ENCODE results near the gene HCRTR1.
"Not testable (repeated sequence)": the region's sequence is repeated elsewhere in the genome, so short reads cannot be mapped to it uniquely, and the experiment has no call there.

The HCRTR1 gene

DNA sequence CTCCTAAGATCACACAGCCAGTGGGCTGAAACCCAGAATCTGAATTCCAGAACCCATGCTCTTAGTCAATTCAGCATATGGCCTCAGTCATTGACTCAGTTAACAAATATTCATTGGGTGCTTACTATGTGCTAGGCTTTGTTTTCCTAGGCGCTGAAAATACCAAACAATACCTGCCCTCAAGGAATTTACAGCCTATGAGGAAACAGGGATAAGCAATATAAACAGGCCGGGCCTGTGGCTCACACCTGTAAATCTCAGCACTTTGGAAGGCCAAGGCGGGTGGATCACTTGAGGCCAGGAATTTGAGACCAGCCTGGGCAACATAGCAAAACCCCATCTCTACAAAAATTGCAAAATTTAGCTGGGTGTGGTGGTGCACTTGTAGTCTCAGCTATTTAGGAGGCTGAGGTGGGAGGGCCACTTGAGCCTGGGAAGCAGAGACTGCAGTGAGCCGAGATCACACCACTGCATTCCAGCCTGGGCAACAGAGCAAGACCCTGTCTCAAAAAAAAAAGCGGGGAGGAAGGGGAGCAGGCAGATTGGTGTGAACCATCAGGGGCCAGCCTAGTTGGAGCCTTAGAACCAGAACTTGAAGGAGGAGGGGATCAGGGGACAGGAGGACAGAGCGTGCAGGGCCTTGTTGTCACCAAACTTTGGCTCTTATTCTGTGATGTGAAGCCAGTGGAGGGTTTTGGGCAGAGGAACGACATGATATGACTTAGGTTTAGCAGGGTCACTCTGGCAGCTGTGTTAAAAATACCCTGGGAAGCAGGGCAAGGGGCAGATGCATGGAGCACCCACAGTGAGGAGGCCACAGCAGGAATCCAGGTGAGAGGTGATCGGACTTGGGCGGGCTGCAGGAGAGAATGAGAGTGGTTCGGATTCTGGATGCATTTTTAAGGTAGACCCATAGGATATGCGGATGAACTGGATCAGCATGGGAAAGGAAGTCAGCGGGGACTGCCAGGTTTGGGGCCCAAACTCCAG is 35.4 kb upstream of the HCRTR1 start:
- peak; percentile 47 for DNase-seq (ENCODE audit: low spot score)

DNA sequence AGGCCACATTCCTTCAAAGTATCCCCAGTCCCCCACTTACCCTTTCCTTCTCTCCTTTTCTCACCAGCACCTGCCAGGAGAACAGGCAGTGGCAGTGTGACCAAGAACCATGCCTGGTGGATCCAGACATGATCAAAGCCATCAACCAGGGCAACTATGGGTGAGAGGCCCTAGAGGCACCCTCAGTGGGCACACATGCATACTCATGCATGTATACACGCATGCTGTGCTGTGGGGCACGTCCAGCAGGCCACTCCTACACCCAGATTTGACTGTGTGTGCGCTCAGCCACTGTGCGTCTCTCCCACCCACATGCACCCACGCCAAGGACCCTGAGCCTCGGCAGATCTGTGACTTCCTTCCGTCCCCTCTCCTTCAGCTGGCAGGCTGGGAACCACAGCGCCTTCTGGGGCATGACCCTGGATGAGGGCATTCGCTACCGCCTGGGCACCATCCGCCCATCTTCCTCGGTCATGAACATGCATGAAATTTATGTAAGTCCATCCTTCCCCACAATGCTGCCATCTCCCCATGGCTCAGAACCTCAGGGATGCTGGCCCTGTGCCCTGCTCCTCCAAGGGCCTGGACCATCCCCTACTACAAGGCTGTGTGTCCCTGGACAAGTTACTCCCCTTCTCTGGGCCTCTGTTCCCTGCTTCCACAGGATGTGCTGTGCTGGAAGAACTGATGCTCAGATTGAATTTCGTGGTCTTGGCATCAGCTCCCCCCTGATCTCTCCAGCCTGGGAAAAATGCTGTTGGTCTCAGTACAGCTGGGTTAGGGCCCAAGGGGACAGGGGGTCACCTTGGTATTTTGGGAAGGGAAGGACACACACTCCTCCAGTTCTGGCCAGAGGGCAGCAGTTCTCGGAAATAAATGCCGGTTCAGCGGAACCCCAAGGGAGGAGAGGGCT is 34.2 kb upstream of the HCRTR1 start:
- DNase-seq (ENCODE audit: low spot score), result peak; percentile 37

DNA sequence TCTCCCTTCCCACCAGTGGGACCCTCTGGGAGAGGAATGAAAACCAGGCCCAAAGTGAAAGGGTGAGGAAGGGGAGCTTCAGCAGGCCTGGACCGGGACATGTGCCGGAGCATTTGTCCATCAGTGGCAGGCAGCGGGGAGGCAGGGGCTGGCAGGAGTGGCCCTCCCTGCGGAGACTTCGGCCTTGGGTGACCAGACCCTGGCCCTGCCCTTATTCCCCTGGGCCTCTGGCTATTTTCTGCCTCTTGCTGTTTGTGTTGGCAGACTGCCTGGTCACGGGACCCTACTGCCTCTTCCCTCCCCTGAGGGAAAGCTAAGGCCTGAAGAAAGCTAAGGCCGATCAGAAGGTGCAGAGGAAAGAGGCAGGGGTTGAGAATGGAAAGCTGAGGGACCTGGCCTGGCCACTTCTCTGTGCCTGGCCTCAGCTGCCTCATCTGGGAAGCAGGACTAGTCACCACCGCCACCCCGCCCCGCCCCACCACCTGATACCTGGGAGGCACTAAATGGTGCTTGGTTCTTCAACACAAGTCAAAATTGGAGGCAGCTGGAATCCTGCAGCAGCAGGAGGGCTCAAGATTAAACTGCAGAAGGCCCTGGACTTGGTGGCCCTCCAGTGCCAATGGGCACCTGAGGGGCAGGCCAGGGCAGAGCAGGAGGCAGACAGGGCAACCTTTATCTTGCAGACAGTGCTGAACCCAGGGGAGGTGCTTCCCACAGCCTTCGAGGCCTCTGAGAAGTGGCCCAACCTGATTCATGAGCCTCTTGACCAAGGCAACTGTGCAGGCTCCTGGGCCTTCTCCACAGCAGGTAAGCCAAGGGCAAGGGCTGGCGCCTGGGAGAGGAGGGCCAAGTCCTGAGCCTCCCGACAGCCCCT is 33.3 kb upstream of the HCRTR1 start:
- DNase-seq (ENCODE audit: low spot score), result peak; percentile 66

DNA sequence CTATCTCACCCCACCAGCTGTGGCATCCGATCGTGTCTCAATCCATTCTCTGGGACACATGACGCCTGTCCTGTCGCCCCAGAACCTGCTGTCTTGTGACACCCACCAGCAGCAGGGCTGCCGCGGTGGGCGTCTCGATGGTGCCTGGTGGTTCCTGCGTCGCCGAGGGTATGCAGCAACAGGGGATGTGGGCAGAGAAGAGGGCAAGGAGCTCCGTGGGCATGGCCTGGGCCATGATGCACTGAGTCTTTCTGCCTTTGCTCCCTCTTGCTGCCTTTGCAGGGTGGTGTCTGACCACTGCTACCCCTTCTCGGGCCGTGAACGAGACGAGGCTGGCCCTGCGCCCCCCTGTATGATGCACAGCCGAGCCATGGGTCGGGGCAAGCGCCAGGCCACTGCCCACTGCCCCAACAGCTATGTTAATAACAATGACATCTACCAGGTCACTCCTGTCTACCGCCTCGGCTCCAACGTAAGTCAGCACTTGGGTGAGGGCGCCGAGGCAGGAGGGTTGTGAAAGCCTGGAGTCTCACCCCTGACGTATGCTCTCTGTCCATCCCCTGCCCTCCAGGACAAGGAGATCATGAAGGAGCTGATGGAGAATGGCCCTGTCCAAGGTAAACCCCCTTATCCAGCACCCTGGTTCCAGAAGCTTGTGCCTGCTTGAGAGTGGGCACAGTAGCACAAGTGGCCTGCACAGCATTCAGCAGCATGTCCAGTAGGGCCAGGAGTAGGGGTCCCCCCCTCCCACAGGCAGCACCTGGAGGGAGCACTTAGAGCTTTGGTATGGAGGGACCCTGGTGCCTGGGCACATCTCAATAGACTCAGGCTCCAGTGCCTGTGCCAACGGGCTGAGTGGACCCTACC is 32.4 kb upstream of the HCRTR1 start:
- no peak for DNase-seq (ENCODE audit: low spot score)

DNA sequence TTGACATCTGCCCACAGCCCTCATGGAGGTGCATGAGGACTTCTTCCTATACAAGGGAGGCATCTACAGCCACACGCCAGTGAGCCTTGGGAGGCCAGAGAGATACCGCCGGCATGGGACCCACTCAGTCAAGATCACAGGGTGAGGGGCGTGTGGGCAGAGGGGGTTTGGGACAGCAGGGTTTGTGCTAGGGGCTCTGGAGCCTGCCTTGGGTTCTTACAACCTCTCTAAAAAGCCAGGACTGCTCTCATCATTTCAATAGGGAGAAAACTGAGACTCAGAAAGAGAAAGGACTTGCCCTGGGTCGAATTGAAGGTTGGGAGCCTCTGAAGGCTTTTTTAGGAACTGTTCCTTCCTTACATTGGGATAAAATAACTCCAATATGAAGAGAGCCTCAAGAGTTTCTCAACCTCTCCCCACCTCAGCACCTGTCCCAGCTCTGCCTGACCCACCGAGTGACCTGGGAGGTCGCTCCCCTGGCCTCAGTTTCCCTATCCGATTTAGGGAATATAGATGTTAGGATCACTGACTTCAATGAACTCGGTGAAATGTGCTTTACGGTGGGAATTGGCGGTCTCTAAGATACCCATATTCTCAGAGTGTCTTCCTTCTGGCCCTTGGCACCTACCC is 31.6 kb upstream of the HCRTR1 start:
- DNase-seq (ENCODE audit: low spot score), result no peak

DNA sequence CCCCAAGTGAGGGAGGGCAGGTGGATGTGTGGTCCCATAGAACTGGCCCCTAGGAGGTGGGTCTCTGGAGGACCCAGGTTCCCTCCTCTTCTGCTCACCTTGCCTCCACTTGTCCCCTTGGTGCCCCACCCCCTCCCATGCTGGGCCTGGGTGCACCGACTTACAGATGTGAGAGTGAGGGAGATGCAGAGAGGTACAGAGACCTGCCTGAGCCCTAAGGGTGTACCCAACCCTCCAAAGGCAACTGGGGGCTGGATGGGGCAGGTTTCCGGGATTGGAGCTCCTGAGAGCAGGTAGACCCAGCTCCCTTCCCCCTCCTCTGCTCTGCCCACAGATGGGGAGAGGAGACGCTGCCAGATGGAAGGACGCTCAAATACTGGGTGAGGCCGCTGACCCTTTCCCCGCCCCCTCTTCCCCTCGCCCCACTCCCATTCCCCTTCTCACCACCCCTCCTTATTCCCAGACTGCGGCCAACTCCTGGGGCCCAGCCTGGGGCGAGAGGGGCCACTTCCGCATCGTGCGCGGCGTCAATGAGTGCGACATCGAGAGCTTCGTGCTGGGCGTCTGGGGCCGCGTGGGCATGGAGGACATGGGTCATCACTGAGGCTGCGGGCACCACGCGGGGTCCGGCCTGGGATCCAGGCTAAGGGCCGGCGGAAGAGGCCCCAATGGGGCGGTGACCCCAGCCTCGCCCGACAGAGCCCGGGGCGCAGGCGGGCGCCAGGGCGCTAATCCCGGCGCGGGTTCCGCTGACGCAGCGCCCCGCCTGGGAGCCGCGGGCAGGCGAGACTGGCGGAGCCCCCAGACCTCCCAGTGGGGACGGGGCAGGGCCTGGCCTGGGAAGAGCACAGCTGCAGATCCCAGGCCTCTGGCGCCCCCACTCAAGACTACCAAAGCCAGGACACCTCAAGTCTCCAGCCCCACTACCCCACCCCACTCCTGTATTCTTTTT is 30.8 kb upstream of the HCRTR1 start:
- no peak for DNase-seq (ENCODE audit: low spot score)

DNA sequence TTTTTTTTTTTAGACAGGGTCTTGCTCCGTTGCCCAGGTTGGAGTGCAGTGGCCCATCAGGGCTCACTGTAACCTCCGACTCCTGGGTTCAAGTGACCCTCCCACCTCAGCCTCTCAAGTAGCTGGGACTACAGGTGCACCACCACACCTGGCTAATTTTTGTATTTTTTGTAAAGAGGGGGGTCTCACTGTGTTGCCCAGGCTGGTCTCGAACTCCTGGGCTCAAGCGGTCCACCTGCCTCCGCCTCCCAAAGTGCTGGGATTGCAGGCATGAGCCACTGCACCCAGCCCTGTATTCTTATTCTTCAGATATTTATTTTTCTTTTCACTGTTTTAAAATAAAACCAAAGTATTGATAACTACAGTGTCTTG is 30.2 kb upstream of the HCRTR1 start:
- DNase-seq (ENCODE audit: low spot score), result not testable (repeated sequence)

DNA sequence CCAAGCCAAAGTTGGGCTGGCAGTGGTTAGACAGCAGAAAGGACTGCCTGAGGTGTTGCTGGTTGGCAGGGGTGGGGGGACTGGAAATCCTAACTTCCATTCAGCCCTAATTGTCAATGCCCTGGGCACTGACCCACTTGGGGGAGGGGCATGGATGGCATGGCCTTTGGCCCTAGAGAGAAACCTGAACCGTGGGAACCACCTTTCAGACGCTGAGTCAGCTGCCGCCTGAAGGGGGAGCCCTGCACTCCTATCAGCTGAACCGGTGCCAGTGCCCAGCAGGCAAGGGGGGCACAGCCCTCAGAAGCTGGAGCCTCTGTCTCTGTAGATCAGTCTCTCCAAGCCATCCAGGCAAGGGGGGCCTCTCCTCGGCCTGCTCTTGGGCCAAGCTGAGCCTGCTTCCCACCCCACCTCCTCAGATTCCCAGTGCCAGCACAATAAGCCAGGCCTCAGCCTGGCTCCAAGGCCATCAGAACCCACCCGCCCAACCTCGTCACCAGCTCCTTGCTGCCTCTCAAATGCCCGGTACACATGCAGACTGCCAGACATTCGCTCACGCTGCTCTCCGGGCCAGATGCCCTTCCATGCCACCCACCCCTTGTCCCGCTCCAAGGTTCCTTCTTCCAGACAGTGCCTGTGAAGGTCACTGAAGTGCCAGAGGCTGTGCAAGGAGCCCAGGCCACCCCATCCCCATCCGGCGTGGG is 29.6 kb upstream of the HCRTR1 start:
- no peak for DNase-seq (ENCODE audit: low spot score)

DNA sequence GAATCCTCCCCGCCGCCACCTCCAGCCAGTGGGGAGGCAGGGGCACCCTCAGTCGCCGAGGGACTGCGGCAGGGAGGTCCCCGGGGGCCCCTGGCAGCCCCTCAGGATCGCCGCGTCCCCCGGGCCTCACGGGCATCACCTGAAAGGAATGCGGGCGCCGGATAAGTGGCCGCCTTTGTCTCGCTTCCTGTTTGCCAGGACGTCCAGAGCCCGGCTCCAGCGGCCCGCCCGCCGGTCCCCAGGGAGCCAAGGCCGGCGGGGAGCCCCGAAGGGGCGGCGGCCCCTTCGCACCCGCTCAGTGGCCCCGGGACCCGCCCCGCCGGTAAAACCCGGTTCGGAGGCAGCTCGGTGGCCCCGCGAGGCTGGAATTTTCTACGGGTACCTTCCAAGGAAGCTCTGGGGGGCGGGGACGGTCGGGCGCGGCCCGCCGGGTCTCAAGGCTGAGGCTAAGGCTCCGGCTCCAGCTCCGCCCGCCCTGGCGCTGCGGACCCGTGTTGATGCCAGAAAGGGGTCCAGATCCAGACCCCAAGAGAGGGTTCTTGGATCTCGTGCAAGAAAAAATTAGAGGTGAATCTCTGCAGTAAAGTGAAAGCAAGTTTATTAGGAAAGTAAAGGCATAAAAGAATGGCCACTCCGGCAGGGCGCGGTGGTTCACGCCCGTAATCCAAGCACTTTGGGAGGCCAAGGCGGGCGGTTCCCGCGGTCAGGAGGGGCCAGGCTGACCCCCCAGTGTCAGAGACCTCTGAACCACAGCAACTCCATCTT is 28.6 kb upstream of the HCRTR1 start:
- DNase-seq (ENCODE audit: low spot score), result no peak

DNA sequence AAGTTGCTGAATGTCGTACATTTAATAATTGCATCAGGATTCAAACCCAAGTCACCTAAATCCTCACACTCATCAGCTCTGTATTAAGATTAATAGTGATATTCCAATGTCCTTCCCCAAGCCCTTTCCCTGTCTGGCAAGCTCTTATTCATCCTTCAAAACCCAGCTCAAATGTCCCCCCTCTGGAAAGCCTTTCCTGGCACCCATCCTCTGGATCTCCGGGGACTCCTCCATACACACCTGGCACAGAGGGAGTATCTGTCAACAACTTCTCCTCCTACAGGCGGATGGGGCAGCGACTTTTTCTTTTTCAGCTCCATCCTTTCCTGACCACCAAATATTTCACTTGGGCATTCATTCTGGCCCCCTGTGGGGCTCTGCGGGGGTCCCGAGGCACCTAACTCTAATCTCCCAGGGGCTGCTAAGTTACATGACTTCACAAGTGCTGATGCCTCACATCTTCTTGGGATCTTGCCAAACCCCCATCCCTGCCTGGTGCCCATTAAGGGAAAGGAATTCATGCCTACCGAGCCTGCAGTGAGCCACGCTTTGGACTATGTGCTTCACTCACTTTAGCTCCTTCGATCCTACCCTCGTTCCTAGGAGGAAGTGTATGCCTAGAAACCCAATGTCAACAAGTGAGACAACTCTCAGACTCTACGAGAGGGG is 25.9 kb upstream of the HCRTR1 start:
- DNase-seq (ENCODE audit: low spot score), result no peak

DNA sequence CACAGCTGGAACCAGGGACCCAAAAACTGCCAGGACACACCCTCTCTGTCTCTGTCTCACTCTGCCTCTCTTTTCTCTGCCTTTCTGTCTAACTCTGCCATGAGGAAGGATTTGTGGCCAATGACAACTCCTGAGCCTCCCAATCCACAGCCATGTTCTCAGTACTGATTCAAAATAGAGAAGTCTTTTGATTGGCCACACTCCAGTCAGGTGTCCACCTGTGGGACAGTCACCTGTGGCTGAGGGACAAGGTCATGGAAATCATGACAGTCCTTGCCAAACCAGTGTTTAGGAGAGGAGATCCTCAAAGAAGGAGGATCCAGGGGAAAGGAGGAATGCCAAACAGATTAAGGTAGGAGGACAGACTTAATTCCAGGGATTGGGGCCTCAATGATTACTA is 25.4 kb upstream of the HCRTR1 start:
- no peak for DNase-seq (ENCODE audit: low spot score)

DNA sequence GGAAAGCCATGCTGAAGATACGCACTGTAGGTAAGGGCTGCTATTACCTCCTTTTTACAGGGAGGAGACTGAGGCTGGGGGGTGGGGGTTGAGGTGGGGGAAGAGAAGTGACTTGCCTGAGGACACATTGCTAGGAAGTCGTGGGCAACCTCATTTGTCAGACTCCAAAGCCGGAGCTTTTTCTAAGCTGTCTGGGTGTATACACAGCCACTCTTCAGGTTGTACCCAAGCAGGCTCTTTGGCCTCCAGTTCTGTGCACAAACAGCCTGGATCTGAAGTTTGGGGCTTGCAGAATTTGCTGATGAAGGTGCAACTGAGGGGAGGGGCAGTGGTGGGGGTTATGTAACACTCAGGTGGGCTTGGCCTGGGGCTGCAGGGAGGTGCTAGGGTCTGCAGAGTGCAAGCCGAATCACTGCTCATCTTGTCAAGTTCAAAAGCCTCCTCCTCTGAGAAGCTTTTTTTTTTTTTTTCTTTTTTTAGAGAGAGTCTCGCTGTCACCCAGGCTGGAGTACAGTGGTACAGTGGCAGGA is 24.3 kb upstream of the HCRTR1 start:
- no peak for DNase-seq (ENCODE audit: low spot score)

DNA sequence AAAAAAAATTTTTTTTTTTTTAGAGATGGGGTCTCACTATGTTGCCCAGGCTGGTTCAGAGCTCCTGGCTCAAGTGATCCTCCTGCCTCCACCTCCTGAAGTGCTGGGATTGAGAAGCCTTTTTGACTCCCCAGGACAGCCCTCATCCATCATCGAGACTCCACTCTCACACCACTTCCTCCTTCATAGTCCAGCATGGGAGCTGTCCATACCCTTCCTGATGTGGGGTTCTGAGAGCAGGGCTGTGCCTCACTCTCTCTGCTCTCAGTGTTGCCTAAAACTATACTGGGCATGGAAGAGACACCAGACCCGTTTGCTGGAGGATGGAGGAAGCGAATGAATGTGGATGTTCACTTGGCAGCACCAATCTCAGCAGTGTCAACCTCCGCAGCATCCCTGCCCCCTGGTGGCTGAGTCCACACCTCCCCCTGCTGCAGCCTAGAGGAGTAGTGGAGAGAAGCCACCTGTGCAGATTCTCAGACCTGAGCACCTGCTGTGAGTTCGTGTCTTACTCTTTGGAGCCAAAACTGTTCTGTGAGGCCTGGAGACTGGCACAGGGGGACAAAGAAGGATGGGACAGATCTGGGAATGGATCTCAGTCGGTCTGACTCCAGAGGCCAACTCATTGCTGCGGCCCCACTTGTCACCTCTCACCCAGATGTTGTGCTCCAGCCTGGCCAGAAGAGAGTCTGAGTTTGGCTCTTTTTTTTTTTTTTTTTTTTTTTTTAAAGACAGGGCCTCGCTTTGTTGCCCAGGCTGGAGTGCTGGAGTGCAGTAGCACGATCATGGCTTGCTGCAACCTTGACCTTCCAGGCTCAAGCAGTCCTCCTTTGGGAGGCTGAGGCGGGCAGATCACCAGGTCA is 23.5 kb upstream of the HCRTR1 start:
- DNase-seq (ENCODE audit: low spot score), result peak; percentile 78

DNA sequence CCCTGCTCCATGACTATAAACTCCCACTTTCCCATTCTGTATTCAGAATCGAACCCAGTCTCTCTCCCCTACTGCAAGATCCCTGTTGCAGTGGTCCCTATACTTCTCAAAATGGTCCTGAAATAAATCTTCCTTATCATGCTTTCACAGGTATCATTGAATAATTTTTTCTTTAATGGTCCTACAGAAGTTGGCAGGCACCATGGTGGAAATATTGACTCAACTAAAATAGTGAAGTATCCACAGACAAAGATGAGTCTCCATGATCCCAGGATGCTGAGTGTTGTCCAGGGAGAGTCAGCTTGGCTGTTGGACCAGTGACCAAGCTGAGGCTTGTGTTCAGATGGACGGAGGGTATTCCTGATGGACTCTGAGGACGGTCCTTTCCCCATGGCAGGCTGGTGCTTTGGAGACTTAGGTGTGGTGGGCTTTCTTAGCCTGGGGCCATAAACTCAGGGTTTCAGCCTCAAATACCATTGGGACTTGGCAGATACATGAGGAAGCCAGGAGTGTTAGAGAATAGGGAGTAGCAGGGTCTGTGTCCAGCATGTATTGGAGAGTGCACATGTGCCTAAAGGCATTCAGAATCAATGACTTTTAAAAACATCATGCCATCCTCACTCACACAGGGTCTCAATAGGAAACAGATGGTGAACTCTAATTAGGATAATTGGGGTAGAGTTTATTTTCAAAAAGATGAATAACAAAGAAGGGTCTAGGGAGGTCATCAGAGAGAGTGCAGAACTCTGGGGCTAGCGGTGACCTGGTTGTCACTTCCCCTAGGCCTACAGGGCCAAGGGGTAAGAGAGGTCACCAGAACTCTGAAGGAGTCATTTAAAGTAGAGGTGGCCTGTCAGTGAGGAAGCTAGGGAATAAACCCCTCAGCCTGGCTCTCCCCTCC is 21.4 kb upstream of the HCRTR1 start:
- no peak for DNase-seq (ENCODE audit: low spot score)

DNA sequence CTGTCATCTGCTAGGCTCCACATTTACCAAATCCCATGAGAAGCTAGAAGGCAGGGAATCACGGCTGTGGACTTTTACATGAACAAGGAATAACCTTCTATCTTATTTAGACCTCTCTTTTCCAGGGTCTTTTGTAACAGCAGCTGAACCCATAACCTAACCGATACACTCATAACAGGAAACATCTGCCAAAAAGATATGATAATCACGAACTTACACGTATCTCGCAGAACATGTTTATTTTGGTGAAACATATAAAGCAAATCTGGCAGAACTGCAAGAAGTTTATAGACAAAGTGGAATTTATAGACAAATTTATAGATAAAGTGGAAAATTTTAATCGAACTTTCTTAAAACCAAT is 20.8 kb upstream of the HCRTR1 start:
- no peak for DNase-seq (ENCODE audit: low spot score)
